GM12878 (cell line): Measurements from ENCODE around the gene PREX1. TPM values are rescaled to one million over a fixed set of nuclear protein-coding genes. Genes with fewer than 3 reads are reported as not detected.

Experiments
- ATAC-seq: fragments of 200-7000 bp; cut with Tn5 transposase; 3 replicates; pipeline ENCODE4 v1.9.1; 2020; ENCODE audit warnings: mild to moderate bottlenecking, moderate library complexity
- BruUV-seq: library from RNA; stranded (reverse); fragments of 400-500 nt; replicated peaks from 2 replicates; lab custom pipeline; 2021; lab: Mats Ljungman, UMichigan
- CTCF ChIA-PET: fragments of 300-600 bp; sonication (Branson Sonifier 250); formaldehyde crosslinking; extraction: SDS; loops from one replicate; lab custom pipeline; 2021; ENCODE audit warnings: inconsistent platforms; lab: Yijun Ruan, JAX
- POLR2A ChIA-PET: fragments of 350-600 bp; formaldehyde crosslinking; extraction: SDS; loops from one replicate; lab custom pipeline; 2021; ENCODE audit warnings: inconsistent platforms; lab: Charles Lee
- RAD21 ChIA-PET: fragments of 300-600 bp; sonication (Branson Sonifier 250); formaldehyde crosslinking; loops from one replicate; lab custom pipeline; 2023; ENCODE audit warnings: antibody characterized with exemption; ENCODE audit not compliant: unreplicated experiment; lab: Charles Lee
- SMC1A ChIA-PET: fragments of 300-600 bp; sonication (Branson Sonifier 250); formaldehyde crosslinking; loops from one replicate; lab custom pipeline; 2023; ENCODE audit not compliant: unreplicated experiment, uncharacterized antibody; lab: Charles Lee
- DNase-seq: peaks from one replicate; pipeline ENCODE4 v3.0.0-alpha.2; 2011; ENCODE audit warnings: low read depth, low spot score
- FAIRE-seq: peaks from 3 replicates; lab custom pipeline; 2011; peaks lifted over from hg19 to GRCh38; lab: Jason Lieb, UNC
- H2AFZ ChIP-seq: 2 replicates; pipeline ENCODE4 v1.6.0; 2011; ENCODE audit warnings: low read depth, low read length, control low read depth; ENCODE audit not compliant: control insufficient read depth
- H3K27ac ChIP-seq: 2 replicates; pipeline ENCODE4 v1.5.1; 2011; ENCODE audit warnings: control low read depth; ENCODE audit not compliant: control insufficient read depth, insufficient read depth
- H3K27me3 ChIP-seq, 2 experiments: replicated peaks in 1 of 2; 2 replicates each; pipeline versions ENCODE4 v1.6.0 to v1.6.1; 2011; ENCODE audit warnings: low read length in 1 of 2; ENCODE audit not compliant: control insufficient read depth in 2 of 2, insufficient read depth in 2 of 2
- H3K36me3 ChIP-seq, 2 experiments: 2 replicates each; pipeline ENCODE4 v1.5.1; 2011; ENCODE audit warnings: low read length in 1 of 2; ENCODE audit not compliant: control insufficient read depth in 2 of 2, insufficient read depth in 2 of 2
- H3K4me1 ChIP-seq: 2 replicates; pipeline ENCODE4 v1.6.1; 2011; ENCODE audit warnings: mild to moderate bottlenecking, low read length, moderate library complexity, mixed read lengths; ENCODE audit not compliant: control insufficient read depth, insufficient read depth
- H3K4me2 ChIP-seq: 2 replicates; pipeline ENCODE4 v1.6.0; 2011; ENCODE audit warnings: control low read depth; ENCODE audit not compliant: control insufficient read depth, insufficient read depth
- H3K4me3 ChIP-seq: fragments of 200-600 bp; sonication (generic); 2 replicates; pipeline ENCODE4 v1.5.1; 2016
- H3K79me2 ChIP-seq: 2 replicates; pipeline ENCODE4 v1.6.0; 2011; ENCODE audit warnings: low read length; ENCODE audit not compliant: control insufficient read depth, insufficient read depth
- H3K9ac ChIP-seq: 2 replicates; pipeline ENCODE4 v1.8.0; 2011; ENCODE audit warnings: low read length, control low read depth, mixed read lengths; ENCODE audit not compliant: control insufficient read depth, insufficient read depth
- H3K9me3 ChIP-seq: replicated peaks from 3 replicates; pipeline ENCODE4 v1.5.1; 2011; ENCODE audit warnings: mild to moderate bottlenecking, low read length; ENCODE audit not compliant: control insufficient read depth, insufficient read depth
- H4K20me1 ChIP-seq: 2 replicates; pipeline ENCODE4 v1.6.0; 2011; ENCODE audit not compliant: control insufficient read depth, insufficient read depth
- ASH2L ChIP-seq: fragments of 300-600, 200-600 bp; sonication (generic); IDR thresholded peaks from 2 replicates; pipeline ENCODE4 v1.6.1; 2017; ENCODE audit warnings: low read depth, mild to moderate bottlenecking, borderline replicate concordance
- BACH1 ChIP-seq: fragments of 450-650 bp; IDR thresholded peaks from 2 replicates; pipeline ENCODE4 v1.6.1; 2017; ENCODE audit warnings: mild to moderate bottlenecking, borderline replicate concordance
- CBFB ChIP-seq: IDR thresholded peaks from 2 replicates; pipeline ENCODE4 v1.6.1; 2016; ENCODE audit warnings: antibody characterized with exemption, low read depth
- DPF2 ChIP-seq: fragments of 450-650 bp; IDR thresholded peaks from 2 replicates; pipeline ENCODE4 v1.6.1; 2017; ENCODE audit warnings: mild to moderate bottlenecking
- KAT2A ChIP-seq: conservative IDR thresholded peaks from 2 replicates; pipeline ENCODE4 v1.6.1; 2011; ENCODE audit warnings: low read depth, low read length; ENCODE audit not compliant: control insufficient read depth
- NR2C1 ChIP-seq: fragments of 450-650 bp; IDR thresholded peaks from 2 replicates; pipeline ENCODE4 v1.6.1; 2017; ENCODE audit warnings: antibody characterized with exemption, mild to moderate bottlenecking, moderate library complexity
- POU2F2 ChIP-seq: IDR thresholded peaks from 3 replicates; pipeline ENCODE4 v1.6.1; 2011; ENCODE audit warnings: low read depth, mild to moderate bottlenecking, low read length, borderline replicate concordance
- WGBS: methylation state at CpG from one replicate; pipeline ENCODE4 v1.1.6; 2016; ENCODE audit warnings: low lambda C conversion rate; ENCODE audit not compliant: insufficient replicate concordance, insufficient coverage; ENCODE audit errors: missing lambda C conversion rate; 5-methylcytosine and 5-hydroxymethylcytosine counted together
- in situ Hi-C: fragments of 300-500 bp; cut with MboI; formaldehyde crosslinking; loops from 9 replicates; pipeline ENCODE4 v1.14.3; 2018; ENCODE audit warnings: mixed read lengths
- intact Hi-C: fragments of 100-400 bp; cut with micrococcal nuclease; formaldehyde crosslinking; loops from one replicate; pipeline ENCODE4 v1.14.2; 2022; ENCODE audit not compliant: unreplicated experiment
- polyA plus RNA-seq, 11 experiments: library from polyadenylated mRNA; depleted of rRNA in 4 of 11; unstranded in 6 of 11; stranded (reverse) in 5 of 11; fragments of >200 nt; fragmentation: Nextera tagmentation in 4 of 11; fragmentation: Illumina TruSeq in 1 of 11; extraction: Ambion mirVana in 4 of 11; extraction: Trizol in 1 of 11; gene quantifications; 1 replicate in 1 of 11; 2 replicates in 10 of 11; pipeline versions ENCODE4 v1.2.1 to v1.2.3, GENCODE V29; 2011 to 2016; ENCODE audit warnings: inconsistent platforms in 2 of 11, missing spikeins in 2 of 11, low read depth in 1 of 11
- total RNA-seq, 4 experiments: library from RNA; depleted of rRNA in 3 of 4; stranded (reverse); fragments of >200 nt in 3 of 4; fragmentation: Illumina TruSeq in 1 of 4; extraction: Trizol in 1 of 4; gene quantifications; 2 replicates each; pipeline versions ENCODE4 v1.2.1 to v1.2.3, GENCODE V29; 2013 to 2021
- TF ChIP-seq, protein P1 (sequence below): IDR thresholded peaks from 2 replicates; pipeline ENCODE4 v1.6.1; 2011; ENCODE audit warnings: mild to moderate bottlenecking, low read depth, low read length, moderate library complexity; ENCODE audit not compliant: insufficient replicate concordance

The PREX1 gene
- total and polyA plus RNA-seq, 10 of the 15 experiments (the other 5 are each of a cell fraction or from before 2014, with no cell fraction given), result 2.6 to 114 (median 38.9) TPM

DNA sequence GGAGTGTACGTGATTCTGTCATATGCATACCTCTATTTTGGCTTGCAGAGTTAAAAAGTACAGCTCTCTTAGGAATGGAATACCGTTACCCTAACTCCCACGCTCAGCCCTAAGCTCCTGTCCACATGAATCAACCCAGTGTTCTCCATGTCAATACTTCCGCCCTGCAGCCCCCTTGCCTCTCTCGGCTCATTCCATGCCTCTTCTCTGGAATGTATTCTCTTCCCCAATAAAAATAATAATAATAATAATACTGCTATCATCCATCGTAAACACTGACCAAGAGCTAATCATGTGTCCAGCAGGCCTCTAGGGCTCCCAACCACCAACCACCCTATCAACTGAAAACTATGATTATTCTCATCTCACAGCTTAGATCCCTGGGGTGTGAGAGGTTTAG, 100.6 kb downstream of the PREX1 start:
- ChIA-PET POLR2A (no interaction called here), RAD21 (interaction anchor here (1.0 to 2.8 kb wide), 2 partner anchors 12 to 69 kb away, joined by 3 to 14 read pairs; no protein-coding TSS in a partner anchor), SMC1A (interaction anchor here (0.9 to 3.1 kb wide), 5 partner anchors 9 to 177 kb away, joined by 3 to 9 read pairs (median 3); no protein-coding TSS in a partner anchor), CTCF (interaction anchor here (0.5 to 1.6 kb wide), 4 partner anchors 11 to 178 kb away, joined by 3 to 6 read pairs (median 4); no protein-coding TSS in a partner anchor)
- H3K79me2 ChIP-seq, result peaks cover 15% of the 10 kb centered on the region
- H3K4me3 ChIP-seq, result no peak overlapping the region
- no peak for ATAC-seq
- TF ChIP-seq NR2C1 (no peak), KAT2A (no peak), ASH2L (no peak), DPF2 (no peak), BACH1 (no peak), POU2F2 (no peak), CBFB (no peak)
- TF ChIP-seq, protein P1, sequence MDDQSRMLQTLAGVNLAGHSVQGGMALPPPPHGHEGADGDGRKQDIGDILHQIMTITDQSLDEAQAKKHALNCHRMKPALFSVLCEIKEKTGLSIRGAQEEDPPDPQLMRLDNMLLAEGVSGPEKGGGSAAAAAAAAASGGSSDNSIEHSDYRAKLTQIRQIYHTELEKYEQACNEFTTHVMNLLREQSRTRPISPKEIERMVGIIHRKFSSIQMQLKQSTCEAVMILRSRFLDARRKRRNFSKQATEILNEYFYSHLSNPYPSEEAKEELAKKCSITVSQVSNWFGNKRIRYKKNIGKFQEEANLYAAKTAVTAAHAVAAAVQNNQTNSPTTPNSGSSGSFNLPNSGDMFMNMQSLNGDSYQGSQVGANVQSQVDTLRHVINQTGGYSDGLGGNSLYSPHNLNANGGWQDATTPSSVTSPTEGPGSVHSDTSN, result no peak
- in situ Hi-C loops (no loop called here), intact Hi-C loops (no loop called here)
- no peaks in the 10 kb centered on the region for H4K20me1 ChIP-seq
- no peaks in the 10 kb centered on the region for H3K27me3 ChIP-seq
- H3K9ac ChIP-seq, result no peak overlapping the region
- no peak for FAIRE-seq
- peaks cover 22% of the 10 kb centered on the region for H3K4me1 ChIP-seq
- H3K4me2 ChIP-seq, result no peak overlapping the region
- WGBS, result 96% methylated on average over 6 of the region's 6 CpGs
- H3K9me3 ChIP-seq, result no peaks in the 10 kb centered on the region; the same call in 2 of the 3 replicates
- H2AFZ ChIP-seq, result no peak overlapping the region
- peaks cover 18 to 31% of the 10 kb centered on the region in 2 experiments for H3K36me3 ChIP-seq
- no TSS peak for BruUV-seq
- no peak for DNase-seq
- H3K27ac ChIP-seq, result no peak overlapping the region
